GM23338 (cell line): ENCODE results near the gene CPLX1. TPM values are rescaled to one million over a fixed set of nuclear protein-coding genes. Genes with fewer than 3 reads are reported as not detected.

Experiments used
- ATAC-seq: fragments of 200-7000 bp; cut with Tn5 transposase; 3 replicates; pipeline ENCODE4 v1.9.1; 2020
- DNase-seq: peaks from one replicate; pipeline ENCODE4 v3.0.0-alpha.2; 2015; ENCODE audit warnings: low spot score
- H2AFZ ChIP-seq: fragments of 200-600 bp; sonication (generic); 2 replicates; pipeline ENCODE4 v1.8.0; 2016; ENCODE audit warnings: antibody characterized with exemption, mild to moderate bottlenecking, moderate library complexity
- H3F3A ChIP-seq: fragments of 200-600 bp; sonication (generic); replicated peaks from 2 replicates; pipeline ENCODE4 v1.8.0; 2017; ENCODE audit warnings: antibody characterized with exemption, mixed run types, low read depth
- H3K27ac ChIP-seq: fragments of 200-600 bp; sonication (generic); 2 replicates; pipeline ENCODE4 v1.6.1; 2016; ENCODE audit warnings: low read depth
- H3K27me3 ChIP-seq: fragments of 200-600 bp; sonication (generic); 2 replicates; pipeline ENCODE4 v1.8.0; 2016; ENCODE audit warnings: mild to moderate bottlenecking, mixed run types, moderate library complexity; ENCODE audit not compliant: insufficient read depth
- H3K36me3 ChIP-seq: fragments of 200-600 bp; sonication (generic); 2 replicates; pipeline ENCODE4 v1.8.0; 2016; ENCODE audit warnings: mild to moderate bottlenecking; ENCODE audit not compliant: insufficient read depth
- H3K4me1 ChIP-seq: fragments of 200-600 bp; sonication (generic); 2 replicates; pipeline ENCODE4 v1.8.0; 2016; ENCODE audit warnings: mild to moderate bottlenecking, moderate library complexity; ENCODE audit not compliant: insufficient read depth
- H3K4me2 ChIP-seq: fragments of 200-600 bp; sonication (generic); 2 replicates; pipeline ENCODE4 v1.7.1; 2017; ENCODE audit warnings: mixed run types
- H3K4me3 ChIP-seq: fragments of 200-600 bp; sonication (generic); 2 replicates; pipeline ENCODE4 v1.6.1; 2016; ENCODE audit warnings: mixed run types
- H3K79me2 ChIP-seq: fragments of 200-600 bp; sonication (generic); replicated peaks from 2 replicates; pipeline ENCODE4 v1.8.0; 2017; ENCODE audit warnings: mild to moderate bottlenecking; ENCODE audit not compliant: insufficient read depth
- H3K9me2 ChIP-seq: fragments of 200-600 bp; sonication (generic); 2 replicates; pipeline ENCODE4 v1.8.0; 2017; ENCODE audit not compliant: insufficient read depth
- H4K20me1 ChIP-seq: fragments of 200-600 bp; sonication (generic); replicated peaks from 2 replicates; pipeline ENCODE4 v1.8.0; 2017; ENCODE audit warnings: mild to moderate bottlenecking; ENCODE audit not compliant: insufficient read depth
- H3K27ac Mint-ChIP-seq: 2 replicates; pipeline ENCODE4 v1.8.0; 2020; ENCODE audit warnings: inconsistent platforms, mild to moderate bottlenecking, moderate library complexity, mixed read lengths
- H3K27me3 Mint-ChIP-seq: 3 replicates; pipeline ENCODE4 v1.8.0; 2022; ENCODE audit warnings: low read depth, mild to moderate bottlenecking, moderate library complexity, mixed read lengths, inconsistent platforms; ENCODE audit not compliant: insufficient read depth, poor library complexity
- H3K36me3 Mint-ChIP-seq: 3 replicates; pipeline ENCODE4 v1.8.0; 2021; ENCODE audit warnings: low read depth, mild to moderate bottlenecking, inconsistent platforms, moderate library complexity, mixed read lengths
- H3K4me1 Mint-ChIP-seq: 3 replicates; pipeline ENCODE4 v1.8.0; 2020; ENCODE audit warnings: mild to moderate bottlenecking, inconsistent platforms, mixed read lengths
- H3K4me3 Mint-ChIP-seq: 3 replicates; pipeline ENCODE4 v1.8.0; 2021; ENCODE audit warnings: moderate library complexity, mild to moderate bottlenecking, inconsistent platforms, mixed read lengths
- H3K9me3 Mint-ChIP-seq: 3 replicates; pipeline ENCODE4 v1.8.0; 2020; ENCODE audit warnings: moderate library complexity, mild to moderate bottlenecking, inconsistent platforms, mixed read lengths
- EZH2 ChIP-seq: fragments of 200-600 bp; sonication (generic); IDR thresholded peaks from one replicate; pipeline ENCODE4 v1.8.0; 2017; ENCODE audit warnings: antibody characterized with exemption, mild to moderate bottlenecking, low read depth; ENCODE audit not compliant: unreplicated experiment
- JUNB ChIP-seq: IDR thresholded peaks from one replicate; pipeline ENCODE4 v1.6.1; 2016; ENCODE audit warnings: antibody characterized with exemption; ENCODE audit not compliant: unreplicated experiment
- NANOG ChIP-seq: IDR thresholded peaks from 2 replicates; pipeline ENCODE4 v1.6.1; 2016; ENCODE audit warnings: antibody characterized with exemption, borderline replicate concordance
- REST ChIP-seq: IDR thresholded peaks from one replicate; pipeline ENCODE4 v1.6.1; 2018; ENCODE audit warnings: antibody characterized with exemption; ENCODE audit not compliant: unreplicated experiment
- ZNF114 ChIP-seq: fragments of 250-450 bp; sonication (Bioruptor Pico); IDR thresholded peaks from 2 replicates; pipeline ENCODE4 v1.5.0; 2020; ENCODE audit warnings: mild to moderate bottlenecking, moderate library complexity
- ZNF331 ChIP-seq: fragments of 250-450 bp; sonication (Bioruptor Pico); IDR thresholded peaks from 2 replicates; pipeline ENCODE4 v1.5.0; 2020; ENCODE audit warnings: low read depth, mild to moderate bottlenecking, moderate library complexity
- polyA plus RNA-seq: library from polyadenylated mRNA; unstranded; fragments of >200 nt; fragmentation: Nextera tagmentation; extraction: Ambion mirVana; gene quantifications from 2 replicates; pipeline ENCODE4 v1.2.1, GENCODE V29; 2016
- total RNA-seq: library from RNA; depleted of rRNA; stranded (reverse); fragments of >200 nt; shearing (Covaris generic); gene quantifications from 2 replicates; pipeline ENCODE4 v1.2.3, GENCODE V29; 2014
- TF ChIP-seq, protein P1 (sequence below), 2 experiments: fragments of 200-600 bp in 1 of 2; sonication (generic) in 1 of 2; conservative IDR thresholded peaks; 2 replicates each; pipeline versions ENCODE4 v1.5.1 to v1.6.1; 2016 to 2017; ENCODE audit warnings: antibody characterized with exemption in 2 of 2, low read depth in 2 of 2, mild to moderate bottlenecking in 2 of 2, moderate library complexity in 1 of 2
- TF ChIP-seq, protein P2 (sequence below): IDR thresholded peaks from 2 replicates; pipeline ENCODE4 v1.6.1; 2016; ENCODE audit warnings: antibody characterized with exemption

The CPLX1 gene
- total and polyA plus RNA-seq, 2 experiments from 2014 or later = 0.86 to 0.97 TPM

- TF ChIP-seq, protein P1, sequence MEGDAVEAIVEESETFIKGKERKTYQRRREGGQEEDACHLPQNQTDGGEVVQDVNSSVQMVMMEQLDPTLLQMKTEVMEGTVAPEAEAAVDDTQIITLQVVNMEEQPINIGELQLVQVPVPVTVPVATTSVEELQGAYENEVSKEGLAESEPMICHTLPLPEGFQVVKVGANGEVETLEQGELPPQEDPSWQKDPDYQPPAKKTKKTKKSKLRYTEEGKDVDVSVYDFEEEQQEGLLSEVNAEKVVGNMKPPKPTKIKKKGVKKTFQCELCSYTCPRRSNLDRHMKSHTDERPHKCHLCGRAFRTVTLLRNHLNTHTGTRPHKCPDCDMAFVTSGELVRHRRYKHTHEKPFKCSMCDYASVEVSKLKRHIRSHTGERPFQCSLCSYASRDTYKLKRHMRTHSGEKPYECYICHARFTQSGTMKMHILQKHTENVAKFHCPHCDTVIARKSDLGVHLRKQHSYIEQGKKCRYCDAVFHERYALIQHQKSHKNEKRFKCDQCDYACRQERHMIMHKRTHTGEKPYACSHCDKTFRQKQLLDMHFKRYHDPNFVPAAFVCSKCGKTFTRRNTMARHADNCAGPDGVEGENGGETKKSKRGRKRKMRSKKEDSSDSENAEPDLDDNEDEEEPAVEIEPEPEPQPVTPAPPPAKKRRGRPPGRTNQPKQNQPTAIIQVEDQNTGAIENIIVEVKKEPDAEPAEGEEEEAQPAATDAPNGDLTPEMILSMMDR (conservative IDR thresholded peaks at IDR 0.05; ENCODE audit: low read depth in 2 of 2) = no peak
- TF ChIP-seq, protein P2, sequence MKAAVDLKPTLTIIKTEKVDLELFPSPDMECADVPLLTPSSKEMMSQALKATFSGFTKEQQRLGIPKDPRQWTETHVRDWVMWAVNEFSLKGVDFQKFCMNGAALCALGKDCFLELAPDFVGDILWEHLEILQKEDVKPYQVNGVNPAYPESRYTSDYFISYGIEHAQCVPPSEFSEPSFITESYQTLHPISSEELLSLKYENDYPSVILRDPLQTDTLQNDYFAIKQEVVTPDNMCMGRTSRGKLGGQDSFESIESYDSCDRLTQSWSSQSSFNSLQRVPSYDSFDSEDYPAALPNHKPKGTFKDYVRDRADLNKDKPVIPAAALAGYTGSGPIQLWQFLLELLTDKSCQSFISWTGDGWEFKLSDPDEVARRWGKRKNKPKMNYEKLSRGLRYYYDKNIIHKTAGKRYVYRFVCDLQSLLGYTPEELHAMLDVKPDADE = no peak
Measured at GRCh38 chr4:768995-769394, 56.9 kb downstream of the CPLX1 start (continued).

GRCh38 chr4:768076-768475 lies 57.9 kb downstream of the CPLX1 start:
- Mint-ChIP-seq H3K9me3 (peaks cover 7% of the 10 kb centered on the region; the same call in 2 of the 3 replicates), H3K36me3 (peaks cover 69% of the 10 kb centered on the region), H3K27ac (no peak overlapping the region), H3K27me3 (peaks cover 25% of the 10 kb centered on the region), H3K4me1 (peaks cover 28% of the 10 kb centered on the region), H3K4me3 (no peak overlapping the region)
- ATAC-seq = no peak
- Histone ChIP-seq H3K4me1 (peaks cover 13% of the 10 kb centered on the region), H3K79me2 (peaks cover 19% of the 10 kb centered on the region), H3K36me3 (peaks cover 3% of the 10 kb centered on the region; the same call in 1 of the 2 replicates), H4K20me1 (peaks cover 59% of the 10 kb centered on the region), H2AFZ (no peak overlapping the region), H3K9me2 (no peaks in the 10 kb centered on the region), H3K27ac (peak overlapping the region; percentile 60), H3K27me3 (no peaks in the 10 kb centered on the region), H3F3A (peaks cover 43% of the 10 kb centered on the region), H3K4me3 (no peak overlapping the region), H3K4me2 (no peak overlapping the region)
- TF ChIP-seq EZH2 (no peak), NANOG (no peak), JUNB (no peak), ZNF114 (CRISPR knock-in tag) (no peak), REST (no peak), ZNF331 (CRISPR knock-in tag) (no peak)
- TF ChIP-seq, protein P2 = no peak
- TF ChIP-seq, protein P1 (conservative IDR thresholded peaks at IDR 0.05; ENCODE audit: low read depth in 2 of 2) = no peak
- DNase-seq = no peak
